NCI-H69 (cell line): ENCODE results near the gene PIWIL4.

Source experiments
- DNase-seq: peaks from one replicate; lab custom pipeline; 2025; lab: John Stamatoyannopoulos, UW

PIWIL4 gene

GRCh38 chr11:94567181-94567670 is at the start of gene PIWIL4:
TSS of gene PIWIL4 (plus strand) at chr11:94567368. CDS start at chr11:94567519, 151 bp downstream.
- DNase-seq = no peak

- no peak for DNase-seq
Observed at GRCh38 chr11:94518300-94518699, 48.9 kb upstream of the PIWIL4 start.

GRCh38 chr11:94519478-94520084 is 47.6 kb upstream of the PIWIL4 start:
- peak; percentile 58 for DNase-seq

GRCh38 chr11:94521684-94522083 is 45.5 kb upstream of the PIWIL4 start:
- peak; percentile 46 for DNase-seq

- no peak for DNase-seq
Observed at GRCh38 chr11:94524341-94524740, 42.8 kb upstream of the PIWIL4 start.

GRCh38 chr11:94525546-94526324 is 41.4 kb upstream of the PIWIL4 start:
- DNase-seq = peak; percentile 68

- peak; percentile 8 for DNase-seq
Observed at GRCh38 chr11:94526645-94527438, 40.3 kb upstream of the PIWIL4 start.

GRCh38 chr11:94528551-94528950 is 38.6 kb upstream of the PIWIL4 start:
- DNase-seq = no peak

GRCh38 chr11:94532211-94532610 is 35.0 kb upstream of the PIWIL4 start:
- DNase-seq = no peak

- DNase-seq = no peak
Observed at GRCh38 chr11:94533206-94533605, 34.0 kb upstream of the PIWIL4 start.

GRCh38 chr11:94533696-94534630 is 33.2 kb upstream of the PIWIL4 start:
- no peak for DNase-seq

- DNase-seq = peak; percentile 68
Observed at GRCh38 chr11:94536386-94536785, 30.8 kb upstream of the PIWIL4 start.

GRCh38 chr11:94537031-94537600 is 30.1 kb upstream of the PIWIL4 start:
- DNase-seq = peak; percentile 62

- peak; percentile 68 for DNase-seq
Observed at GRCh38 chr11:94539420-94539819, 27.7 kb upstream of the PIWIL4 start.

- peak; percentile 94 for DNase-seq
Observed at GRCh38 chr11:94543695-94544645, 23.2 kb upstream of the PIWIL4 start, which contains the start of gene FUT4. TSS of gene FUT4 (plus strand) at chr11:94543921. CDS start at chr11:94544134, 213 bp downstream.

- no peak for DNase-seq
Observed at GRCh38 chr11:94544646-94545263, 22.4 kb upstream of the PIWIL4 start.

- no peak for DNase-seq
Observed at GRCh38 chr11:94545264-94546161, 21.7 kb upstream of the PIWIL4 start.

GRCh38 chr11:94546162-94546470 is 21.1 kb upstream of the PIWIL4 start:
- peak; percentile 9 for DNase-seq
